GM12891 (cell line): ENCODE data around the gene SEMA6C.

Source experiments
- PAX5 ChIP-seq: IDR thresholded peaks from 2 replicates; pipeline ENCODE4 v1.6.1; 2011; ENCODE audit warnings: low read length, moderate library complexity, mild to moderate bottlenecking; ENCODE audit not compliant: insufficient read depth, severe bottlenecking
- POLR2A ChIP-seq: IDR thresholded peaks from 2 replicates; pipeline ENCODE4 v1.6.1; 2011; ENCODE audit warnings: low read depth, low read length, control low read depth
- POLR2AphosphoS5 ChIP-seq: IDR thresholded peaks from 2 replicates; pipeline ENCODE4 v1.6.1; 2011; ENCODE audit warnings: low read depth, low read length, control low read depth
- POU2F2 ChIP-seq: IDR thresholded peaks from 2 replicates; pipeline ENCODE4 v1.6.1; 2011; ENCODE audit warnings: low read depth, mild to moderate bottlenecking, control low read depth, low read length, moderate library complexity
- SPI1 ChIP-seq: IDR thresholded peaks from 2 replicates; pipeline ENCODE4 v1.6.1; 2011; ENCODE audit warnings: low read depth, low read length, control low read depth
- TAF1 ChIP-seq: IDR thresholded peaks from 2 replicates; pipeline ENCODE4 v1.6.1; 2011; ENCODE audit warnings: low read depth, low read length, control low read depth

DNA sequence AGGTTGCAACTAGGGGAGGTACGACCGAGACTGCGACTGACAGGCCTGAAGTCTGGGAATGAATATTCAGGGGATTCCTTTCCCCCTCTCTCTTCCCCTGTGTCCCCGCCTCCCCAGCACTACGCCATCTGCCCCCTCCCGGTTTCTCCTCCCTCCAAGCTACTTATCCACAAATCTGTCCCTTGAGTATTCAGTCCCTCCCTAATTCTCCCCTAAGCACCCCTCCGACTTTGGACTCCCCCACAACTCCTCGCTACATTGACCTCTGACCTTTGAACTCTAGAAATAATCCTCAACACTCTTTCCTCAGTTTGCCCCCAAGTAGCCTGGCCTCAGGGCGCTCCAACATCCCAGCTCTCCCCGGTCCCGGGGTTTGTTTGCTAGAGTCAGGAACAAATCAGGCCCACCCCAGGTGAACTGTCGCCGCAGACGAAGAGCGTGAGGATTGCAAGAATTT is 18.9 kb upstream of the SEMA6C start:
- TF ChIP-seq POLR2AphosphoS5 (no peak), TAF1 (no peak), POLR2A (no peak), PAX5 (no peak), SPI1 (no peak), POU2F2 (no peak)
